Dermis microvascular lymphatic vessel endothelial cell (primary cell): ENCODE results near the gene FBXO41. TPM values are rescaled to one million over a fixed set of nuclear protein-coding genes. Genes with fewer than 3 reads are reported as not detected.
A peak's percentile ranks its signal among the peaks of the same experiment; 100 is the strongest.

Experiments used
- DNase-seq, 2 donors: peaks; one replicate each; pipeline versions ENCODE4 v3.0.0 to v3.0.0-alpha.2; 2010; ENCODE audit warnings: low read depth in 2 of 2
- total RNA-seq: library from RNA; depleted of rRNA; stranded (reverse); fragments of >200 nt; gene quantifications from 2 replicates; pipeline ENCODE4 v1.2.1, GENCODE V29; 2014

Gene FBXO41
- total RNA-seq, 1 donor from 2014 or later: 0.13 TPM

DNA sequence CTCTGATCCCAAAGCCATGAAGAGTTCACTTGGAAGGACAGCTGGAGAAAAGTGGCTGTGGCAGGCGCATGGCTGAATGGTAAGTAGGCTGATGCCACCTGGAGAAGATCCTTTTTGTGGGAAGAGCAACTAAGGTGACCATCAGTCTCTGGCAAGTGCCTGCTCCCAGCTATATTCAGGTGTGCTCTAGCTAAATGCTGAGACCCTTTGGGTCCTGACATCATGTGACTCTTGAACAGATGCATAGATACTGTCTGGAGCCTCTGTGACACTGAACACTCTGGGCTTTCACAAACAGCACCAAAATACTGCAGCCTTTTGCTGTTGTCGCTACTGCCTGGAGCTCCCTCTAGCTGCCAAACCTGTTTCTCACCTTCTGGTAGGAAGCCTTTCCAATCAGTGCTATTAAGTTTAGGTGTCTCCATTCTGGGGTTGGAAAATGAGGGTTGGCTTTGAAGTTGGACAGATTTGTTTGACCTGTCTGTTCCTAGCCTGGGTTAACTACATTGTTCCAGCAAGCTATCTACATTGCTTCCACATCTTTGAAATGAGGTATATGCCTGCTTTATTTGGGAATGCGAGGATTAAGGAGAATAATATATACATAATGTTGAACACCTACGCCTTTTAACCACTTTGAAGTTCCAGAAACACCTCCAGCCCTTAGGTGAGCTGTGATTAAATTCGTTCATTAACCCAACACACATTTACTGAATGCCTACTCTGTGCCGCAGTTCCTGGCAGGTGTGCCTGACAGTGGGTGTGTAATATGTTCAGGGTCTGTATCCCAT, 6.0 kb upstream of the FBXO41 start:
- DNase-seq: peak; percentile 5 to 52

DNA sequence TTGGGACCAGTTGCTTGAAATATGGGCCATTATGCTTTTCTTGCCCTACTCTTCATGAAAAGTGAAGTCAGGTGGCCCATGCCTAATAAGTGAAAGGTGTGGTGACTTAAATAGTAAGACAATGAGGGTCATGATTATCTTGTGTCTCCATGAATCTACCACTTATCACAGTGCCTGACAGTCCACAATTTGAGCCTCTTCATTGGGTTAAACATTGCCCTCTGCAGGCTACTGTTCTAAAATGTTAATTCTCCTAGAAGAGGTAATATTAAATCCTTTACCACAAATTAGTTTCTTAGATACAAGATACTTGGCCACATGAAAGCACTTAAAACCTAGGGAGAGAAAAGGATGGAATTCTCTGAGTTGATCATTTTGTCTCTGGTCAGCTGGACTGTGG, 5.0 kb upstream of the FBXO41 start:
- DNase-seq: no peak

- DNase-seq: no peak
Observed at GRCh38 chr2:73286134-73286655, 1.9 kb upstream of the FBXO41 start.

GRCh38 chr2:73285159-73285739, 971 bp upstream of the FBXO41 start:
- DNase-seq: no peak

DNA sequence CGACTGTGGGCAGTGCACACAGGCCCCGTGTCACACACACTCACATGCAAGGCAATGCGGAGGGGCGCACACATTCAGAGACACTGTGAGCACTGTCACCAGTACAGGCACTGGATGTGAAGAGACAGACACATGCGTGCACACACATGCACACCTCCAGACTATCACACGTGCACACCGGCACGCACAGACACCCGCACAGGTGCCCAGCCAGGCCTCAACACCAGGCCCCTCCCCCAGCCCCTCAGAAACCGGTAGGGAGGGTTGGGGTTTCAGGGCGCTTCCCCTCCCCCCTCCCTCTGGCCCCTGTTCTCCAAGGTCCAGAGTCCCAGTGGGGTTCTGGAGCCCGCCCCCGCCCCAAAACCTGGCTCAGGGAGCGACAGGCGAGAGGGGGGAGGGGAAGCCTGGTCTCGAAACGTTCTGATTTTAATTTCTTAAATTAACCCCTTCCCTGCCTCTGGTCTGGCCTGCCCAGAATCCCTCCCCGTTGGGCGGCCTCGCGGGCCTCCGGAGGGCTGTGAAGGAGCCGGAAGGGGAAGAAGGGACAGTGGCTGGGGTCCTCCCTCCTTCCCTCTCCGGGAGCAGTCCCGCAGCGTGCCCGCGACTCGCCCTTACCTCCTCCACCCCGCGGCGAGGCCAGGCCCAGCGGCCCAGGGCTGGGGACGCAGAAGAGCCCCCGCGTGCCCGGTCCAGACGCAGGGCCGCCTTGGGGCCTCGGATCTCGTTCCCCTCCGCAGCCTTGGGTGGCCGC, 558 bp downstream of the FBXO41 start:
- no peak for DNase-seq

GRCh38 chr2:73282924-73283544, 1.2 kb downstream of the FBXO41 start:
- DNase-seq: no peak

- DNase-seq: no peak
Observed at GRCh38 chr2:73281244-73281643, 3.0 kb downstream of the FBXO41 start.

GRCh38 chr2:73279852-73280251, 4.4 kb downstream of the FBXO41 start:
- DNase-seq: no peak

GRCh38 chr2:73272270-73272669, 12.0 kb downstream of the FBXO41 start:
- no peak for DNase-seq

GRCh38 chr2:73269686-73270465, 14.4 kb downstream of the FBXO41 start:
- DNase-seq: no peak

- DNase-seq: peak in 1 of 2 donors; percentile 8
Observed at GRCh38 chr2:73268830-73269685, 15.2 kb downstream of the FBXO41 start.

DNA sequence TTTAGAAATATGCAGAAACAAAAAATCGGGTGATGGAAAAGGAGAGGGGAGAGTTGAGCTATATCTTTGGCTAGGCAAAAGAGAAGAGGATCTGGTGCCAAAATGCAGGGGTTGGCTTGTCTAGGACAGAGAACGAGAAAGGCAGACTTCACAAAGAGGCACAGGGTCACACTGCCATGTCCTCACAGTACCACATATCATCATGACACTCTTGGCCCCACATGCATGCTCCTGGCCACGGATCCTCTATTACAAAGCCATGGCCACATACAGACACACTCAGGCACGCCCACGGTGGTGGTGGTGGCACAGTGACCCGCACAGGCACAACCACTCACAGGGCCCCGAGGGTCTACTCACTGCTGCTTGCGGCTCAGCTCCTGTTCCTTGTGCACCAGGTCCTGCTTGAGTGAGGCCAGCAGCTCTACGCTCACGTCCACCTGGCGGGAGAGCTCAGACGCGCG, 15.9 kb downstream of the FBXO41 start:
- no peak for DNase-seq

DNA sequence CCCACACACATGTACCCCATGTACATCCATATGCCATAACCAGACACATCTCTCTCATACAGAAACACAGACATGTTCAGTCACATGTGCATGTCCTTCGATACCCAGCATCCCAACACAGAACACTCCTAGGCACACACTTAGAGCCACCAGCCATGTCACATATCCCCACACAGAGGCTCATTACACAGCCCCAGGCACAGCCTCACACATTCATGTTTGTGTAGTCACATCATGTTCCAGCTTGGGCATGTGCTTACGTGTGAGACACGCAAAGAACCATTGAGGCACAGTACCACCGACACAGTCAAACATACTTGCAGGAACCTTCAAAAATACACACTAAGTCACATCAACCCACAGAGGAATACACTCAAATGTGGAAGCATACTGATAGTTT, 17.3 kb downstream of the FBXO41 start:
- DNase-seq: no peak

DNA sequence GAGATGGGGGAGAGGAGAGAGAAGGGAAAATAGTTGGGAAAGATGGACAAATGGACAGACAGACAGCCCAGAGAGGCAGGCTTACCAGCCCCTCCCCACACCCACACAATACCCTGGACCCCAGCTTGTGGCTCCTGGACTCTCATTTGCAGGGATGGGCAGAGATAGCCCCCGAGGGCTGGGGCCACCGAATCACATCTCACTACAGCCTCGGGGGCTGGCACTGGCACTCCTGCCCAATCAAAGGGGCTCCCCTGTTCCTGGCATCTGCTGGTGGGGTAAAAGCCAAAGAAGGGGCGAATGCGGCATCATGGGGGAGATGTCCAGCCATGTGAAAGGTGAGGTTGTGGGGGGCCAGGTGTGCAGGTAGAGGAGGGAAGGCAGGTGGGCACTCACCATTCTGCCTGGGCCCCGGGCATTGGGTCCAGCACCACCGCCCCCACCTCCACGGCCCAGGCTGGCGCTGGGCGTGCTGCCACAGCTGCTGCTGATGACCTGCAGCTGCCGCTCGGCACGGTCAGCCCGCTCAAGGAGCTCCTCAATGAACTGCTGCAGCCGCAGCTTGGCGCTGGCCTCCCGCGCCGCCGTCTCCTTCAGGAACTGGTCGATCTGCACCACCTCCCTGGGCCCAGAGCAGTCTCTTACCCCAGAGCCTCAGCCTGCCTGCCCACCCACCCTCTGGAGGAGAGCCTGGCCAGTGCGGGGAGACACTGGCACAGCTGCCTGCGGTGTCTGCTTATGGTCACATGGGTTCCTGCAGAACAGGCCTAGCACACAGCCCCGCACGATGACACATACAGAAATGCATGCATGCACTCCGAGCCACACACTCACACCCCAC, 18.0 kb downstream of the FBXO41 start:
- no peak for DNase-seq

GRCh38 chr2:73265298-73266060, 18.8 kb downstream of the FBXO41 start:
- DNase-seq: no peak

GRCh38 chr2:73264783-73265182, 19.5 kb downstream of the FBXO41 start:
- no peak for DNase-seq

DNA sequence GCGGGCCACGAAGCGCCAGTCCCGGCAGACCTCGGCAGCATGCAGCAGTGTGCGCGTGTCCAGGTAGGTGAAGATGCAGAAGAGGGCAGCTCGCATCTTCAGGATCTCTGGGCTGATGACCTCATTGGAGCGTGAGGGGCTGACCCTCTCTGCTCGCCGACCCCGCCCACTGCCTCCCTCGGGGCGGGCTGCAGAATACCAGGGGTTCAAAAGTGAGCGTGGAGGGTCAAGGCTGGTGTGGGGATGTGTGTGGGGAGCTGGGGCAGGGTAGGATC, 20.0 kb downstream of the FBXO41 start:
- no peak for DNase-seq

GRCh38 chr2:73263540-73264331, 20.5 kb downstream of the FBXO41 start:
- no peak for DNase-seq
